HepG2 (cell line): ENCODE data around the gene GORASP2. TPM values are rescaled to one million over a fixed set of nuclear protein-coding genes. Genes with fewer than 3 reads are reported as not detected.
"Not testable (repeated sequence)": the region's sequence is repeated elsewhere in the genome, so short reads cannot be mapped to it uniquely, and the experiment has no call there.

Experiments
- ARID4A ChIP-seq: sonication (generic); formaldehyde crosslinking; IDR thresholded peaks from 2 replicates; pipeline ENCODE4 v1.5.0; 2020; ENCODE audit warnings: mild to moderate bottlenecking, missing genetic modification reagents, borderline replicate concordance
- EP300 ChIP-seq, 3 experiments: sonication (generic) in 1 of 3; formaldehyde crosslinking in 1 of 3; IDR thresholded peaks; 2 replicates each; pipeline versions ENCODE4 v1.5.1 to v1.6.1; 2011 to 2020; ENCODE audit warnings: low read depth in 2 of 3, low read length in 2 of 3, borderline replicate concordance in 1 of 3, improper control_type of control experiment in 1 of 3, mild to moderate bottlenecking in 1 of 3, missing genetic modification reagents in 1 of 3, moderate library complexity in 1 of 3
- KAT8 ChIP-seq: IDR thresholded peaks from 2 replicates; pipeline ENCODE4 v1.6.1; 2016; ENCODE audit warnings: missing genetic modification reagents, missing compliant biosample characterization
- KDM6A ChIP-seq: IDR thresholded peaks from 2 replicates; pipeline ENCODE4 v1.6.1; 2016; ENCODE audit warnings: low read depth
- PAXIP1 ChIP-seq: sonication (generic); formaldehyde crosslinking; conservative IDR thresholded peaks from 2 replicates; pipeline ENCODE4 v1.4.0; 2020; ENCODE audit warnings: mild to moderate bottlenecking, missing genetic modification reagents, moderate library complexity
- POGZ ChIP-seq: sonication (generic); formaldehyde crosslinking; IDR thresholded peaks from 2 replicates; pipeline ENCODE4 v1.4.0; 2020; ENCODE audit warnings: mild to moderate bottlenecking, missing genetic modification reagents
- TARDBP ChIP-seq: sonication (generic); formaldehyde crosslinking; IDR thresholded peaks from 2 replicates; pipeline ENCODE4 v1.8.0; 2022; ENCODE audit warnings: mild to moderate bottlenecking, missing genetic modification reagents
- THAP11 ChIP-seq: IDR thresholded peaks from 2 replicates; pipeline ENCODE4 v1.6.1; 2016; ENCODE audit warnings: missing biosample characterization, missing genetic modification reagents
- ZNF609 ChIP-seq: sonication (generic); formaldehyde crosslinking; IDR thresholded peaks from 2 replicates; pipeline ENCODE4 v1.4.0; 2020; ENCODE audit warnings: mild to moderate bottlenecking, missing genetic modification reagents, borderline replicate concordance
- polyA plus RNA-seq, 8 experiments: library from polyadenylated mRNA; depleted of rRNA in 3 of 8; stranded (reverse) in 7 of 8; unstranded in 1 of 8; fragments of >200 nt; fragmentation: Illumina TruSeq in 4 of 8; extraction: Trizol in 4 of 8; gene quantifications; 2 replicates each; pipeline versions ENCODE4 v1.2.1 to v1.2.3, GENCODE V29; 2011 to 2016; ENCODE audit warnings: low read depth in 4 of 8, missing spikeins in 1 of 8, mixed read lengths in 1 of 8; ENCODE audit not compliant: insufficient read depth in 1 of 8
- total RNA-seq, 5 experiments: library from RNA; depleted of rRNA; stranded (reverse); fragments of >200 nt; fragmentation: Illumina TruSeq; extraction: Trizol; gene quantifications; 2 replicates each; pipeline ENCODE4 v1.2.3, GENCODE V29; 2016; ENCODE audit warnings: low read depth in 1 of 5

GORASP2 gene
- total and polyA plus RNA-seq, 2 of the 13 experiments (the other 11 are each of a cell fraction or from before 2014, with no cell fraction given) = 103 to 239 TPM

- TF ChIP-seq ZNF609 (CRISPR knock-in tag) = 0 out of 2 replicates have a peak, but pooled peaks have one; percentile 16
- peak; percentile 74 for TF ChIP-seq POGZ (CRISPR knock-in tag)
- TF ChIP-seq THAP11 (CRISPR knock-in tag) = peak; percentile 64
- 0 out of 2 replicates have a peak, but pooled peaks have one; percentile 40 for TF ChIP-seq KAT8 (CRISPR knock-in tag)
- peak in 1 of 2 experiments; percentile 49; a peak in 2 of 4 replicates for TF ChIP-seq EP300 (IDR thresholded peaks at IDR 0.05; ENCODE audit: low read depth in 2 of 2, low read length in 2 of 2)
- TF ChIP-seq EP300 (CRISPR knock-in tag; IDR thresholded peaks at IDR 0.05; ENCODE audit: borderline replicate concordance) = not testable (repeated sequence)
- TF ChIP-seq TARDBP (CRISPR knock-in tag) = peak; percentile 37; the same call in 1 of the 2 replicates
- TF ChIP-seq PAXIP1 (CRISPR knock-in tag) = peak; percentile 69
- peak; percentile 29; the same call in 1 of the 2 replicates for TF ChIP-seq ARID4A (CRISPR knock-in tag)
- TF ChIP-seq KDM6A (CRISPR knock-in tag) = peak; percentile 40; the same call in 1 of the 2 replicates
- TF ChIP-seq, all 625 proteins: peak for 68; not testable (repeated sequence) for 557
These were observed 7.2 kb upstream of the GORASP2 start (continued) for GRCh38 chr2:170921873-170922272.
